Gastrocnemius medialis (tissue), 4 donors: ENCODE measurements around the gene TSKS. TPM values are rescaled to one million over a fixed set of nuclear protein-coding genes. Genes with fewer than 3 reads are reported as not detected.

Experiments used
- ATAC-seq, 2 donors: fragments of 150-250 bp; one replicate each; pipeline ENCODE4 v1.9.1; 2016
- DNase-seq, 2 donors: peaks; one replicate each; pipeline ENCODE4 v3.0.0-alpha.2; 2019
- H3K27ac ChIP-seq, 4 donors: fragments of 200-600 bp; sonication (generic); 1 replicate in 1 of 4; 2 replicates in 3 of 4; pipeline ENCODE4 v1.5.1; 2016 to 2018; ENCODE audit warnings: mild to moderate bottlenecking in 2 of 4, moderate library complexity in 1 of 4
- H3K27me3 ChIP-seq, 3 donors: fragments of 200-600 bp; sonication (generic) in 2 of 3; 1 replicate in 1 of 3; 2 replicates in 2 of 3; pipeline versions ENCODE4 v1.5.1 to v1.6.0; 2016 to 2019; ENCODE audit warnings: mild to moderate bottlenecking in 1 of 3, moderate library complexity in 1 of 3
- H3K36me3 ChIP-seq, 2 donors: fragments of 200-600 bp; sonication (generic) in 1 of 2; one replicate each; pipeline ENCODE4 v1.5.1; 2017 to 2018
- H3K4me1 ChIP-seq, 2 donors: fragments of 200-600 bp; sonication (generic) in 1 of 2; one replicate each; pipeline ENCODE4 v1.5.1; 2016 to 2017; ENCODE audit warnings: mild to moderate bottlenecking in 2 of 2
- H3K4me3 ChIP-seq, 4 donors: fragments of 200-600 bp; sonication (generic) in 3 of 4; 1 replicate in 1 of 4; 2 replicates in 3 of 4; pipeline ENCODE4 v1.5.1; 2016 to 2019; ENCODE audit warnings: mild to moderate bottlenecking in 2 of 4
- H3K9me3 ChIP-seq, 3 donors: fragments of 200-600 bp; sonication (generic) in 2 of 3; 1 replicate in 1 of 3; 2 replicates in 2 of 3; pipeline ENCODE4 v1.5.1; 2016 to 2019
- CTCF ChIP-seq, 5 experiments: fragments of 450-650 bp in 3 of 5; fragments of 200-600 bp in 2 of 5; sonication (generic) in 2 of 5; IDR thresholded peaks in 4 of 5; conservative IDR thresholded peaks in 1 of 5; 1 replicate in 4 of 5; 2 replicates in 1 of 5; pipeline ENCODE4 v1.5.1; 2016 to 2019; ENCODE audit warnings: antibody characterized with exemption in 5 of 5, mild to moderate bottlenecking in 3 of 5, moderate library complexity in 3 of 5
- POLR2A ChIP-seq, 2 donors: fragments of 450-650 bp; IDR thresholded peaks; one replicate each; pipeline ENCODE4 v1.6.1; 2017; ENCODE audit warnings: antibody characterized with exemption in 2 of 2, mild to moderate bottlenecking in 2 of 2, moderate library complexity in 2 of 2
- in situ Hi-C, 4 donors: fragments of 200-750 bp; cut with MboI; loops; one replicate each; pipeline versions ENCODE4 v1.15.0 to v1.8.0; 2017; ENCODE audit warnings: low sequenced_read_pairs in 4 of 4
- intact Hi-C: fragments of 100-400 bp; cut with DNase I; formaldehyde crosslinking; loops from one replicate; pipeline ENCODE4 v1.15.1; 2023; ENCODE audit warnings: low total_unique reads
- total RNA-seq, 4 donors: library from RNA; depleted of rRNA; stranded (reverse); fragments of >200 nt; gene quantifications; one replicate each; pipeline versions ENCODE4 v1.1.0 to v1.2.3, GENCODE V29; 2016

TSKS gene, protein sequence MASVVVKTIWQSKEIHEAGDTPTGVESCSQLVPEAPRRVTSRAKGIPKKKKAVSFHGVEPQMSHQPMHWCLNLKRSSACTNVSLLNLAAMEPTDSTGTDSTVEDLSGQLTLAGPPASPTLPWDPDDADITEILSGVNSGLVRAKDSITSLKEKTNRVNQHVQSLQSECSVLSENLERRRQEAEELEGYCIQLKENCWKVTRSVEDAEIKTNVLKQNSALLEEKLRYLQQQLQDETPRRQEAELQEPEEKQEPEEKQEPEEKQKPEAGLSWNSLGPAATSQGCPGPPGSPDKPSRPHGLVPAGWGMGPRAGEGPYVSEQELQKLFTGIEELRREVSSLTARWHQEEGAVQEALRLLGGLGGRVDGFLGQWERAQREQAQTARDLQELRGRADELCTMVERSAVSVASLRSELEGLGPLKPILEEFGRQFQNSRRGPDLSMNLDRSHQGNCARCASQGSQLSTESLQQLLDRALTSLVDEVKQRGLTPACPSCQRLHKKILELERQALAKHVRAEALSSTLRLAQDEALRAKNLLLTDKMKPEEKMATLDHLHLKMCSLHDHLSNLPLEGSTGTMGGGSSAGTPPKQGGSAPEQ
- under 1 TPM in 2 of 4 donors, not detected in 2; 0.13 to 0.16 TPM for total RNA-seq

- TF ChIP-seq CTCF (IDR thresholded peaks at IDR 0.05 in 4 of 5, conservative IDR thresholded peaks at IDR 0.05 in 1 of 5): no peak
- no peak for TF ChIP-seq POLR2A (IDR thresholded peaks at IDR 0.05)
- no peaks in the 10 kb centered on the region for H3K9me3 ChIP-seq
- ATAC-seq (no peak), DNase-seq (no peak)
- no peaks in the 10 kb centered on the region for H3K36me3 ChIP-seq
- in situ Hi-C loops: no loop called here
- H3K27me3 ChIP-seq: no peaks in the 10 kb centered on the region
- intact Hi-C loops: loop anchor here (10.0 kb wide), 1 partner anchor 1988 kb away; the partner anchor contains the start of gene SELENOW
- no peak within 1 kb of the TSS for H3K27ac ChIP-seq
- peaks cover 14 to 15% of the 10 kb centered on the region in 2 donors for H3K4me1 ChIP-seq
- no peak within 1 kb of the TSS for H3K4me3 ChIP-seq
Measured at GRCh38 chr19:49763230-49763629, at the start of gene TSKS. TSS of gene TSKS (minus strand) at chr19:49763306. CDS start at chr19:49763247, 59 bp downstream.

DNA sequence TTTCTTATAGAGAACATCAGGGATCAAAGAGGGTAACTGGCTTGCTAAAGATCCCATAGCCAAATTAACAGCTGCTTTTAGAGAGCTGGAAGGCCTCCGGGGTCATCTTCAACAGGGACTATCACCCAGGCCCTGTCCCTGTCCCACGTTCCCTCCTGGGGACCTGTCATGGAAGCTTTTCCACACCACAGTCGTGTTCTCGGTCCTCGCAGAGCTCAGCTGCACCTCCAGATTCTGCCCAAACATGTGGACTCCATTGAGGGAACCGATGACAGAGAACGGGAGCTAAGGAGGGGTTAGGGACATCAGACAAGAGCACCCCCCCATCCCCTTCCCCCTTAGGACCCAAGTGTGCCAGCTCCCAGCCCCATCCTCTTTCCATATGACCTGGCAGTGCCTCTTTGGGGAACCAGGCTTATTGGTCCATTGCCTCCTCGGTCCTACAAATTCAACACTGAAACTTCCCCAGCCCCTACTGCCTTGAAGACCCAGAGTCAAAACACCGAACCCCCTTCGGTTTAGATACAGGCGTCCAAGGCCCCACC, 49.4 kb upstream of the TSKS start:
- no peak for TF ChIP-seq CTCF (IDR thresholded peaks at IDR 0.05 in 4 of 5, conservative IDR thresholded peaks at IDR 0.05 in 1 of 5)
- Histone ChIP-seq H3K9me3 (no peaks in the 10 kb centered on the region), H3K36me3 (no peaks in the 10 kb centered on the region), H3K4me3 (peak overlapping the region; percentile 58 to 78 (median 65)), H3K27me3 (no peaks in the 10 kb centered on the region), H3K4me1 (peaks cover 30% of the 10 kb centered on the region in 2 donors), H3K27ac (peak overlapping the region; percentile 84 to 97 (median 94))
- DNase-seq (no peak), ATAC-seq (no peak)
- intact Hi-C loops: loop anchor here (5.0 to 10.0 kb wide), 2 partner anchors 220 to 818 kb away; partner anchors contain the start of genes GYS1, PRR12 and RUVBL2
- in situ Hi-C loops: loop anchor here in 2 of 4 donors (10.0 kb wide), 1 partner anchor 62 kb away; the partner anchor contains the start of genes AKT1S1 (in 2 of the 2) and TBC1D17 (in 2 of the 2)

DNA sequence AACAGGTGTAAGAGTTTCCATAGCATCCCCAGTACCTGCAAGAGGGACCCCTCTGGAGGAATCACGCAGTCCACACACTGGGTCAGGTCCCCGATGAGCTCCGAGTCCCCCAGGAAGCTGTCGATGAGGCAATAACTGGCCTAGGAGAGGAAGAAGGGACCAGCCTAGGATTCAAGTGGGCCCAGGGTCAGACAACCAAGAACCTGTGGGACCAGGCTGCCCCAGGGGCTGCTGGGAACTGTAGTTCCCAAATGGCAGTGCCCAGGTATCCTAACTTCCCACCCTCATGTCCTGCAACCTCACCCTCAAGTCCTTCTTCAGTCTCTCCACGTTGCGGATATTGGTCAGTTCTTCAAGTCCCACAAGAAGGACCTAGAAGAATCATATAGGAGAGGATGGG, 48.2 kb upstream of the TSKS start:
- intact Hi-C loops (loop anchor here (5.0 to 10.0 kb wide), 2 partner anchors 219 to 817 kb away; partner anchors contain the start of genes GYS1, PRR12 and RUVBL2), in situ Hi-C loops (loop anchor here in 2 of 4 donors (10.0 kb wide), 1 partner anchor 63 kb away; the partner anchor contains the start of genes AKT1S1 (in 2 of the 2) and TBC1D17 (in 2 of the 2))
- H3K4me1 ChIP-seq: peaks cover 22 to 23% of the 10 kb centered on the region in 2 donors
- H3K27me3 ChIP-seq: no peaks in the 10 kb centered on the region
- H3K27ac ChIP-seq: peak overlapping the region; percentile 10 to 95 (median 88)
- no peak overlapping the region for H3K4me3 ChIP-seq
- no peaks in the 10 kb centered on the region for H3K9me3 ChIP-seq
- no peak for DNase-seq
- H3K36me3 ChIP-seq: no peaks in the 10 kb centered on the region
- TF ChIP-seq CTCF (IDR thresholded peaks at IDR 0.05 in 4 of 5, conservative IDR thresholded peaks at IDR 0.05 in 1 of 5): no peak
- TF ChIP-seq POLR2A (IDR thresholded peaks at IDR 0.05): no peak
- ATAC-seq: no peak

GRCh38 chr19:49809941-49810389, 46.9 kb upstream of the TSKS start:
- Histone ChIP-seq H3K4me3 (peak overlapping the region; percentile 67 to 87 (median 80)), H3K9me3 (no peaks in the 10 kb centered on the region), H3K27me3 (no peaks in the 10 kb centered on the region), H3K36me3 (no peaks in the 10 kb centered on the region), H3K4me1 (peaks cover 21% of the 10 kb centered on the region in 2 donors), H3K27ac (peak overlapping the region; percentile 91 to 96 (median 94))
- ATAC-seq (no peak), DNase-seq (no peak)
- no peak for TF ChIP-seq CTCF (IDR thresholded peaks at IDR 0.05 in 4 of 5, conservative IDR thresholded peaks at IDR 0.05 in 1 of 5)
- no peak for TF ChIP-seq POLR2A (IDR thresholded peaks at IDR 0.05)
- in situ Hi-C loops (loop anchor here in 2 of 4 donors (10.0 kb wide), 1 partner anchor 65 kb away; the partner anchor contains the start of genes AKT1S1 (in 2 of the 2) and TBC1D17 (in 2 of the 2)), intact Hi-C loops (loop anchor here (1.0 to 10.0 kb wide), 7 partner anchors 44 to 815 kb away; partner anchors contain the start of genes AKT1S1, GYS1, PRMT1 and PRR12)
